Lower leg skin (tissue), 3 donors: Measurements from ENCODE around the gene APBB2.

Experiments
- POLR2A ChIP-seq, 2 donors: fragments of 450-650 bp; IDR thresholded peaks; one replicate each; pipeline ENCODE4 v1.6.1; 2016 to 2017; ENCODE audit warnings: antibody characterized with exemption in 2 of 2, mild to moderate bottlenecking in 1 of 2, moderate library complexity in 1 of 2
- TF ChIP-seq, protein P1 (sequence below), 3 donors: fragments of 450-650 bp; IDR thresholded peaks; one replicate each; pipeline ENCODE4 v1.5.1; 2016; ENCODE audit warnings: antibody characterized with exemption in 3 of 3, mild to moderate bottlenecking in 3 of 3, moderate library complexity in 2 of 3

DNA sequence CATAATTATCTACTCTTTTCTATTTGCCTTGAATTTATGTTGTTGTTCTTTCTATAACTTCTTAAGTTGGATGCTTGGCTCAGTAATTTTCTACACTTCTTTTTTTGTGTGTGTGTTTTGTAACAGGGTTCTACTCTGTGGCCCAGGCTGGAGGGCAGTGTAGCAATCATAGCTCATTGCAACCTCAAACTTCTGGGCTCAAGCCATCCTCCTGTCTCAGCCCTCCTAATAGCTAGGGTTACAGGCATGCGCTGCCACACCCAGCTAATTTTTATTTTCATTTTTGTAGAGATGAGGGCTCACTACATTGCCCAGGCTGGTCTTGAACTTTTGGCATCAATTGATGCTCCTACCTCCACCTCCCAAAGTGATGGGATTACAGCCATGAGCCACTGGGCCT is 21.7 kb upstream of the APBB2 start:
- TF ChIP-seq, protein P1, sequence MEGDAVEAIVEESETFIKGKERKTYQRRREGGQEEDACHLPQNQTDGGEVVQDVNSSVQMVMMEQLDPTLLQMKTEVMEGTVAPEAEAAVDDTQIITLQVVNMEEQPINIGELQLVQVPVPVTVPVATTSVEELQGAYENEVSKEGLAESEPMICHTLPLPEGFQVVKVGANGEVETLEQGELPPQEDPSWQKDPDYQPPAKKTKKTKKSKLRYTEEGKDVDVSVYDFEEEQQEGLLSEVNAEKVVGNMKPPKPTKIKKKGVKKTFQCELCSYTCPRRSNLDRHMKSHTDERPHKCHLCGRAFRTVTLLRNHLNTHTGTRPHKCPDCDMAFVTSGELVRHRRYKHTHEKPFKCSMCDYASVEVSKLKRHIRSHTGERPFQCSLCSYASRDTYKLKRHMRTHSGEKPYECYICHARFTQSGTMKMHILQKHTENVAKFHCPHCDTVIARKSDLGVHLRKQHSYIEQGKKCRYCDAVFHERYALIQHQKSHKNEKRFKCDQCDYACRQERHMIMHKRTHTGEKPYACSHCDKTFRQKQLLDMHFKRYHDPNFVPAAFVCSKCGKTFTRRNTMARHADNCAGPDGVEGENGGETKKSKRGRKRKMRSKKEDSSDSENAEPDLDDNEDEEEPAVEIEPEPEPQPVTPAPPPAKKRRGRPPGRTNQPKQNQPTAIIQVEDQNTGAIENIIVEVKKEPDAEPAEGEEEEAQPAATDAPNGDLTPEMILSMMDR (IDR thresholded peaks at IDR 0.05) = no peak
- TF ChIP-seq POLR2A (IDR thresholded peaks at IDR 0.05) = no peak
